PC-9 (cell line): ENCODE data around the gene GMPPB. TPM values are rescaled to one million over a fixed set of nuclear protein-coding genes. Genes with fewer than 3 reads are reported as not detected.

Source experiments
- BruUV-seq: library from RNA; stranded (reverse); fragments of 400-500 nt; replicated peaks from 2 replicates; lab custom pipeline; 2021; lab: Mats Ljungman, UMichigan
- CTCF ChIA-PET: fragments of 300-600 bp; sonication (Branson Sonifier 250); formaldehyde crosslinking; loops from one replicate; lab custom pipeline; 2022; ENCODE audit warnings: antibody characterized with exemption; lab: Charles Lee
- POLR2A ChIA-PET: fragments of 300-600 bp; sonication (Branson Sonifier 250); formaldehyde crosslinking; loops from one replicate; lab custom pipeline; 2022; ENCODE audit warnings: antibody characterized with exemption; ENCODE audit not compliant: unreplicated experiment; lab: Charles Lee
- DNase-seq, 2 experiments: peaks; one replicate each; pipeline versions ENCODE4 v3.0.0 to v3.0.0-alpha.2; 2015 to 2022; ENCODE audit warnings: mixed read lengths in 1 of 2
- H2AFZ ChIP-seq: fragments of 200-600 bp; sonication (generic); 2 replicates; pipeline ENCODE4 v1.8.1; 2017; ENCODE audit warnings: antibody characterized with exemption
- H3F3A ChIP-seq: fragments of 200-600 bp; sonication (generic); 2 replicates; pipeline ENCODE4 v1.8.1; 2017; ENCODE audit warnings: antibody characterized with exemption, mild to moderate bottlenecking, low read depth; ENCODE audit not compliant: insufficient read depth
- H3K27ac ChIP-seq: fragments of 200-600 bp; sonication (generic); 2 replicates; pipeline ENCODE4 v1.6.1; 2016; ENCODE audit warnings: mixed run types
- H3K27me3 ChIP-seq: fragments of 200-600 bp; sonication (generic); 2 replicates; pipeline ENCODE4 v1.6.1; 2016; ENCODE audit warnings: low read depth, mixed run types; ENCODE audit not compliant: insufficient read depth
- H3K36me3 ChIP-seq: fragments of 200-600 bp; sonication (generic); 2 replicates; pipeline ENCODE4 v1.6.1; 2016; ENCODE audit warnings: low read depth, mixed run types
- H3K4me1 ChIP-seq: fragments of 200-600 bp; sonication (generic); replicated peaks from 2 replicates; pipeline ENCODE4 v1.6.1; 2016; ENCODE audit warnings: mixed run types; ENCODE audit not compliant: insufficient read depth
- H3K4me2 ChIP-seq: fragments of 200-600 bp; sonication (generic); 2 replicates; pipeline ENCODE4 v1.6.1; 2017; ENCODE audit warnings: mixed run types
- H3K4me3 ChIP-seq: fragments of 200-600 bp; sonication (generic); 2 replicates; pipeline ENCODE4 v1.6.1; 2016; ENCODE audit warnings: mixed run types
- H3K79me2 ChIP-seq: fragments of 200-600 bp; sonication (generic); 2 replicates; pipeline ENCODE4 v1.6.1; 2017; ENCODE audit warnings: low read depth, mixed run types
- H3K9me2 ChIP-seq: fragments of 200-600 bp; sonication (generic); 2 replicates; pipeline ENCODE4 v1.8.1; 2017; ENCODE audit warnings: mild to moderate bottlenecking; ENCODE audit not compliant: insufficient read depth
- H3K9me3 ChIP-seq: fragments of 200-600 bp; sonication (generic); 2 replicates; pipeline ENCODE4 v1.8.1; 2016; ENCODE audit warnings: low read depth; ENCODE audit not compliant: insufficient read depth
- H4K20me1 ChIP-seq: fragments of 200-600 bp; sonication (generic); 2 replicates; pipeline ENCODE4 v1.8.1; 2017; ENCODE audit not compliant: insufficient read depth
- CTCF ChIP-seq: fragments of 200-600 bp; sonication (generic); conservative IDR thresholded peaks from 2 replicates; pipeline ENCODE4 v1.6.1; 2017; ENCODE audit warnings: mixed run types, antibody characterized with exemption, mild to moderate bottlenecking, moderate library complexity
- EZH2 ChIP-seq: fragments of 200-600 bp; sonication (generic); IDR thresholded peaks from 2 replicates; pipeline ENCODE4 v1.8.0; 2017; ENCODE audit warnings: antibody characterized with exemption, low read depth
- intact Hi-C: fragments of 100-400 bp; cut with micrococcal nuclease; formaldehyde crosslinking; loops from one replicate; pipeline ENCODE4 v1.10.0; 2022; ENCODE audit not compliant: unreplicated experiment
- total RNA-seq: library from RNA; stranded (reverse); gene quantifications from 2 replicates; pipeline ENCODE4 v1.2.3, GENCODE V29; 2021

Gene GMPPB
- total RNA-seq, 1 experiment from 2014 or later: 20.4 TPM

GRCh38 chr3:49703956-49704355 lies 19.8 kb downstream of the GMPPB start:
- ChIA-PET POLR2A (no interaction called here), CTCF (no interaction called here)
- Histone ChIP-seq H3K79me2 (no peaks in the 10 kb centered on the region), H2AFZ (no peak overlapping the region), H3K27ac (no peak overlapping the region), H3K27me3 (no peaks in the 10 kb centered on the region), H3F3A (no peaks in the 10 kb centered on the region), H3K9me3 (no peaks in the 10 kb centered on the region), H3K9me2 (no peaks in the 10 kb centered on the region), H3K36me3 (no peaks in the 10 kb centered on the region), H4K20me1 (no peaks in the 10 kb centered on the region), H3K4me1 (no peaks in the 10 kb centered on the region), H3K4me2 (no peak overlapping the region), H3K4me3 (no peak overlapping the region)
- DNase-seq: no peak
- no peak for TF ChIP-seq CTCF
- no peak for TF ChIP-seq EZH2
- BruUV-seq: no TSS peak
- intact Hi-C loops: loop anchor here (1.0 to 10.0 kb wide), 3 partner anchors 135 to 481 kb away; no protein-coding TSS in a partner anchor

- H3K36me3 ChIP-seq: no peaks in the 10 kb centered on the region
- ChIA-PET POLR2A (no interaction called here), CTCF (interaction anchor here (0.6 kb wide), 1 partner anchor 304 kb away, joined by 6 read pairs; no protein-coding TSS in a partner anchor)
- no peak overlapping the region for H2AFZ ChIP-seq
- H3K4me1 ChIP-seq: no peaks in the 10 kb centered on the region
- BruUV-seq: no TSS peak
- H3K27ac ChIP-seq: no peak overlapping the region
- DNase-seq: peak in 1 of 2 experiments; percentile 77
- H3K79me2 ChIP-seq: no peaks in the 10 kb centered on the region
- no peaks in the 10 kb centered on the region for H3K27me3 ChIP-seq
- no peaks in the 10 kb centered on the region for H4K20me1 ChIP-seq
- intact Hi-C loops: loop anchor here (1.0 to 10.0 kb wide), 3 partner anchors 136 to 481 kb away; no protein-coding TSS in a partner anchor
- H3K4me2 ChIP-seq: no peak overlapping the region
- TF ChIP-seq EZH2 (no peak), CTCF (peak; percentile 75)
- no peaks in the 10 kb centered on the region for H3F3A ChIP-seq
- H3K9me2 ChIP-seq: no peaks in the 10 kb centered on the region
- H3K9me3 ChIP-seq: no peaks in the 10 kb centered on the region
- no peak overlapping the region for H3K4me3 ChIP-seq
These were observed 20.3 kb downstream of the GMPPB start for GRCh38 chr3:49703443-49703927.

GRCh38 chr3:49702672-49703071 lies 21.1 kb downstream of the GMPPB start:
- H3K4me1 ChIP-seq: no peaks in the 10 kb centered on the region
- ChIA-PET POLR2A (no interaction called here), CTCF (no interaction called here)
- no TSS peak for BruUV-seq
- no peak overlapping the region for H3K4me3 ChIP-seq
- no peaks in the 10 kb centered on the region for H4K20me1 ChIP-seq
- H3K4me2 ChIP-seq: no peak overlapping the region
- H3F3A ChIP-seq: no peaks in the 10 kb centered on the region
- no peak overlapping the region for H2AFZ ChIP-seq
- no peaks in the 10 kb centered on the region for H3K9me2 ChIP-seq
- intact Hi-C loops: loop anchor here (1.0 to 10.0 kb wide), 3 partner anchors 137 to 482 kb away; no protein-coding TSS in a partner anchor
- H3K9me3 ChIP-seq: no peaks in the 10 kb centered on the region
- H3K79me2 ChIP-seq: no peaks in the 10 kb centered on the region
- DNase-seq: no peak
- H3K27ac ChIP-seq: no peak overlapping the region
- no peaks in the 10 kb centered on the region for H3K27me3 ChIP-seq
- TF ChIP-seq EZH2 (no peak), CTCF (no peak)
- H3K36me3 ChIP-seq: no peaks in the 10 kb centered on the region
